ENCODE results near the gene TNPO2.
"Not testable (repeated sequence)": the region's sequence is repeated elsewhere in the genome, so short reads cannot be mapped to it uniquely, and the experiment has no call there.

The TNPO2 gene

GRCh38 chr19:12705169-12705568 is 18.6 kb downstream of the TNPO2 start:
- no peak for DNase-seq (ENCODE audit: low spot score)

DNA sequence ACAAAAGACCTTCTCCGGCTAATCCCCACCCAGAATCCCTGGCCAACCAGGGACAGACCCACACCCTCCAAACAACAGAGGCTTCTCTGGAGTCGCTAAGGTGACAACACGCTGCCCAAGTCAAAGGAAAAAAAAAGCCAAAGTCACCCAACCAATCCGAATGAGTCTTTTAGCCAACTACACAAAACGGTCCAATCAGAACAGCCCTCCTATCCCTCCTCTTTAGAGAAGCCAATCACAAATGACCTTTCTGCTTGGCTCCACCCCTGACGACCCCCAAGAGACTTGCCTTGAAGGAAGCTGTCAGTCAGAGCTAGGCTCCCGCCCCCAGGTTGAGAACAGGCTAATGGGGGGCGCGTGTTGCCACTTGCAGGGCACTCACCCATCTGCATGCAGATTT is 20.7 kb downstream of the TNPO2 start:
- DNase-seq (ENCODE audit: low spot score): peak; percentile 79

DNA sequence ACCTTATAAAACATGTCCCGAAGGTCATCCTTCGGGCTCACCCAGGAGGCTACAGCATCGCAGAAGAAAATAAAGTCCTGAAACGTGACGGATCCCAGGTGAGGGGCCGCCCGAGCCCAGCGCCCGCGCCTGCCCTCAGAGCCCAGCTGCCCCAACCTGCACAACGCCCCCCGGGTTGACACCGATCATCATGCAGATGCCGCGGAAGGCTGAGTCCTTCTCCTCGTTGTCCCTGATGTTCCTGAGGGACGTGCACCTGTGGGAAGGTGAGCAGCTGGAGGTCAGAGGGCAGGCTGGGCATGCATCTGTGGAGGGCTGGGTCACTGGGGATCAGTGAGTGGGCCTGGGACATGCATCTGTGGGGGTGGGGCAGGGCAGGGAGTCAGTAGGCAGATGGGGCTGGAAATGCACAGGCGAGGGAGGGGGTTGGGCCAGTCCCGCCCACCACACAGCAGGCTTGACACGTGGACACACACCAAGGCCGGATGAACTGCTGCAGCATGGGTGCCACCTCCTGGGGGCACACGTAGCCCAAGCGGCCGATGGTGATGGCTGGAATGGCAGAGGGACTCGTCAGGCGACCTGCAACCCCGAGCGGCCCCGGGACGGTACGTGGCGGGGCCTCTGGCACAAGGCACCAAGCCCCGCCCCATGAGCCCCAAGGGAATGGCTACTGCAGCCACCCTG is 22.0 kb downstream of the TNPO2 start:
- no peak for DNase-seq (ENCODE audit: low spot score)

DNA sequence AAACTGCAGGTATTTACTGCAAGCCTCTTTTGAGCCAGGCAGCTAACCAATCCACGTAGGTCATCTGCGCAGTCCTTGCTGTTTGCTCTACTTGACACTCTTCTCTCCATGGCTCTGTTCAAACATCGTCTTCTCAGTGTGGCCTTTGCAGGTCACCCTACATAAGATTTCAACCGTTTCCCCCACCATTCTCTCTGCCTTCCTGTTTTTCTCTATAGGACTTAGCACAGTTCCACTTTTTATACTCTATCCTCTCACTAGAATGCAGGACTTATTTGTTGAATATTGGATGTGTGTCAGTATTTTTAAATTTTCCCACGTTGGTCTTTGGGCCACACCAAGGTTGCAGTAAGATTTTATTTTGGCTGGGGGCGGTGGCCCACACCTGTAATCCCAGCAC is 25.6 kb downstream of the TNPO2 start:
- no peak for DNase-seq (ENCODE audit: low spot score)

GRCh38 chr19:12697425-12697824 is 26.3 kb downstream of the TNPO2 start:
- not testable (repeated sequence) for DNase-seq (ENCODE audit: low spot score)

- peak; percentile 96 for DNase-seq (ENCODE audit: low spot score)
Observed at GRCh38 chr19:12696366-12697335, 27.1 kb downstream of the TNPO2 start, which contains the start of gene FBXW9. Gene FBXW9 (minus strand): TSS chr19:12696631. CDS start chr19:12696581, 50 bp downstream.

DNA sequence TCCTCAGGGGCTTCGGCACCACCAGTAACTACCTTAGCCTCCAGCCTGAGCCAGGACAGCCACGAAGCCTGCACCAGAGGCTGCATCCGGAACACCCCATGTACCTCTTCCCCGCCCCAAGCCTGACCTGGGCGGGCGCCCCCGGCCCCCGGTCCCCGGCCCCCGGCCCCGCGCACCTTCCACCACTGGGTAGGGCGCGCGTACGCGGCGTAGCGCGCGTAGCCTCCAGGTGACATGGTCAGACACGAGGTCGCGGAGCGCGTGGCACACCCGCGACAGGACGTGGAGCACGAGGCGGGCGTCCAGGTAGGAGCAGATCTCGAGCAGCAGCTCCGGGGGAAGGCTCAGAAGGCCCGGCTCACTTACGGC is 27.8 kb downstream of the TNPO2 start:
- DNase-seq (ENCODE audit: low spot score): no peak

DNA sequence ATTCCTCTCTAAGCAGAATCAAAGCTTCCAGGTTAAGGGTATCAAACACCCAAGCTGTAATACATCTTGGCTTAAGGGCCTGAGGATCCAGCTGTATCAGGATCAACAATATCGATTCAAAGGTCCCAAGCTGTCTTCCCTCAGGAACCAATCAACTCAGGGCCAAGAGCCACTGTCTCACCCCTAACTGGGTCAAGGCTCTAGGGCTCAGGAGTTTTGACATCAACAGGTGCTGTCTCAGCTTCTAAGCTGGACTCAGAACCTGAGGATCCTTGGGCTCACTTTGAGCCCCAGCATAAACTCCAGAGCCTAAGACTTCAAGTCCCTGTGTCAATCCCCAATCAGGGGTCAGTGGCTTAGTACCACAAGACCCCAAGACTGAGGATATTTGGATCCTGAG is 28.2 kb downstream of the TNPO2 start:
- no peak for DNase-seq (ENCODE audit: low spot score)

- DNase-seq (ENCODE audit: low spot score): no peak
Observed at GRCh38 chr19:12695096-12695495, 28.6 kb downstream of the TNPO2 start.

GRCh38 chr19:12694641-12695040 is 29.1 kb downstream of the TNPO2 start:
- no peak for DNase-seq (ENCODE audit: low spot score)

- no peak for DNase-seq (ENCODE audit: low spot score)
Observed at GRCh38 chr19:12692960-12693359, 30.8 kb downstream of the TNPO2 start.

- DNase-seq (ENCODE audit: low spot score): no peak
Observed at GRCh38 chr19:12689581-12690216, 34.0 kb downstream of the TNPO2 start.

DNA sequence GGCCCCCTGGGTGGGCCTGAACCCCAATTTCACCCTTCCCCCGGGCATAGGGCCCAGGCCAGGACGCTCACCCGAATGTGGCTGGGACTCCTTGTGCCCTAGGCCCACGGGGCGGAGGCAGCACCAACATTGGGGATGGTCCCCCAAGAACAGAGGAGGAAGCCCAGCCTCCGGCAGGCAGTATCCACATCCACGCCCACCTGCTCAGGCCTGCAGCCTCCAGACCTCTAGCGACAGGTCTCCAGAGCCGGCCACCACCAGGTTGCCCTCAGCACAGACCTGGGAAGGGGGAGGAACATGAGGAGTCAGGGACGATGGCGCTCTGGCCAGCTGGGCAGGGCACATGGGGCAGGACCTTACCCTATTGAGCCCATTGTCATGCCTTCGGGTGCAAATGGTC is 34.7 kb downstream of the TNPO2 start:
- DNase-seq (ENCODE audit: low spot score): no peak

DNA sequence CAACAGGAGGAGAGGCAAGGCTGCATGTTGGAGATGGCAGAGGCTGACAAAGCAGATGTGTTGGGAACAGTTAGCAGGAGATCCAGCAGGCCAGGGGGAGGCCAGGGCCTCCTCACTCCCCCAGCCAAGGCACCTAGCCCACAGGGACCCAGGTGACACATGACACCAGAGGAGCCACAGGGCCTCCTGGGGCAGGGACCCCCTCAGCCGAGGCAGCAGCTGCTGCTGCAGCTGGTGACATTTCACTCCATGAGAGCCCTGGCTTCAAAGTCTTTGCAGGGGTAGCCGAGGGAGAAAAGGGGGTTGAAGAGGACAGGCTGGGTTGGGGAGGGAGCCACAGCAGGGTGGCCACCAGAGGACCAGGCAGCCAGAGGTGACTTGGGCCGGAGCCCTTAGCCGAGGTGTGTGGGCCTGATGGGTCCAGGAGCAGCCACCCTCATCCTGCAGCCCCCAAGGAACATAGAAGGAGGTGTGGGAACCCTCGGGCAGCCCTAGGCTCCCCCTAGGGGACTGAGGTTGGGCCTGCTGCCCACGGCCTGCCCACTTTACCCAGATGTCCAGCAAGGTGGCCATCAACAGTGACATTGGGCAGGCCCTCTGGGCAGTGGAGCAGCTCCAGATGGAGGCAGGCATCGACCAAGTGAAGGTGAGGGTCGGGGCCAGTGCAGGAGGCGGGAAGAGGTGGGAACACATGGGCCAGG is 36.1 kb downstream of the TNPO2 start, which contains the start of gene GNG14:
GNG14 (plus strand) TSS at position 503 of the 701 bp plus-strand sequence; CDS start at position 554, 51 bp downstream.
- DNase-seq (ENCODE audit: low spot score): no peak

- DNase-seq (ENCODE audit: low spot score): no peak
Observed at GRCh38 chr19:12685831-12686230, 37.9 kb downstream of the TNPO2 start.

GRCh38 chr19:12681074-12681987 is 42.4 kb downstream of the TNPO2 start, which contains the start of gene DHPS:
Gene DHPS (minus strand): TSS chr19:12681880. CDS start chr19:12681766, 114 bp downstream.
- DNase-seq (ENCODE audit: low spot score): peak; percentile 88

- DNase-seq (ENCODE audit: low spot score): no peak
Observed at GRCh38 chr19:12680034-12680433, 43.7 kb downstream of the TNPO2 start.

- DNase-seq (ENCODE audit: low spot score): not testable (repeated sequence)
Observed at GRCh38 chr19:12678039-12678438, 45.7 kb downstream of the TNPO2 start.

DNA sequence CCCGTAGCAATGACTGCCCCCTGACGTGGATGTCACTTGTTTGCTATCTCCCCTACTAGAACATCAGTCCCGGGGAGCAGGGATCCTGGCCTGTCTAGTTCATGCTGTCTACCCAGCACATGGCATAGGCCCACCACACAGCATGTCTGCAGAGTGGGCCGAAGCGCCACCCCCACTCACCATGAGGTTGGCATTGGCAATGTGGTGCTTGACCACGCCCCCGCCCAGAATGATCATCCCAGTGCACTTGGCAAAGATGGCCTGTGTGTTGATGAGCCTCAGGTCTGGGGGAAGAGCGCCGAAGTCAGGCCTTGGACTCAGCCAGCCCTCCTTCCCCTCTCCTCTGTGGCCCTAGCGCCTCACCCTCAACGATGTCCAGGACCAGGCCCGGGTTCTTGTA is 46.8 kb downstream of the TNPO2 start:
- DNase-seq (ENCODE audit: low spot score): no peak

- DNase-seq (ENCODE audit: low spot score): peak; percentile 84
Observed at GRCh38 chr19:12676384-12676792, 47.3 kb downstream of the TNPO2 start.

- no peak for DNase-seq (ENCODE audit: low spot score)
Observed at GRCh38 chr19:12675940-12676339, 47.8 kb downstream of the TNPO2 start.

All from D341Med (cell line).